ENCODE data around the gene APP. TPM values are rescaled to one million over a fixed set of nuclear protein-coding genes. Genes with fewer than 3 reads are reported as not detected.

APP gene
- total RNA-seq, 2 donors from 2014 or later = 410 to 411 TPM

GRCh38 chr21:26005464-26005863 is 165.1 kb downstream of the APP start:
- DNase-seq (ENCODE audit: low spot score) = no peak
- intact Hi-C loops (cut with DNase I) = no loop called here

GRCh38 chr21:26003404-26003803 is 167.2 kb downstream of the APP start:
- intact Hi-C loops (cut with DNase I) = no loop called here
- DNase-seq (ENCODE audit: low spot score) = no peak

- intact Hi-C loops (cut with DNase I) = no loop called here
- no peak for DNase-seq (ENCODE audit: low spot score)
Measured at GRCh38 chr21:26001356-26001755, 169.2 kb downstream of the APP start.

GRCh38 chr21:25999921-26000582 is 170.5 kb downstream of the APP start:
- intact Hi-C loops (cut with DNase I) = no loop called here

GRCh38 chr21:25997788-25998611 is 172.6 kb downstream of the APP start:
- intact Hi-C loops (cut with DNase I) = no loop called here
- no peak for DNase-seq (ENCODE audit: low spot score)

More at GRCh38 chr21:25999921-26000582, 170.5 kb downstream of the APP start:
- DNase-seq (ENCODE audit: low spot score) = no peak

GRCh38 chr21:25995278-25995677 is 175.3 kb downstream of the APP start:
- intact Hi-C loops (cut with DNase I) = no loop called here
- DNase-seq (ENCODE audit: low spot score) = no peak

GRCh38 chr21:25994758-25995163 is 175.8 kb downstream of the APP start:
- DNase-seq (ENCODE audit: low spot score) = no peak
- intact Hi-C loops (cut with DNase I) = no loop called here

- intact Hi-C loops (cut with DNase I) = no loop called here
- DNase-seq (ENCODE audit: low spot score) = no peak
Measured at GRCh38 chr21:25988738-25989137, 181.8 kb downstream of the APP start.

- DNase-seq (ENCODE audit: low spot score) = no peak
- intact Hi-C loops (cut with DNase I) = no loop called here
Measured at GRCh38 chr21:25987531-25987930, 183.0 kb downstream of the APP start.

- intact Hi-C loops (cut with DNase I) = no loop called here
Measured at GRCh38 chr21:25986928-25987327, 183.6 kb downstream of the APP start.

GRCh38 chr21:25985990-25986389 is 184.6 kb downstream of the APP start:
- intact Hi-C loops (cut with DNase I) = no loop called here
- DNase-seq (ENCODE audit: low spot score) = no peak

More at GRCh38 chr21:25986928-25987327, 183.6 kb downstream of the APP start:
- DNase-seq (ENCODE audit: low spot score) = no peak

GRCh38 chr21:25984538-25984937 is 186.0 kb downstream of the APP start:
- DNase-seq (ENCODE audit: low spot score) = no peak
- intact Hi-C loops (cut with DNase I) = no loop called here

- intact Hi-C loops (cut with DNase I) = no loop called here
Measured at GRCh38 chr21:25983745-25984144, 186.8 kb downstream of the APP start.

GRCh38 chr21:25980710-25981109 is 189.9 kb downstream of the APP start:
- intact Hi-C loops (cut with DNase I) = no loop called here
- DNase-seq (ENCODE audit: low spot score) = no peak

More at GRCh38 chr21:25983745-25984144, 186.8 kb downstream of the APP start:
- no peak for DNase-seq (ENCODE audit: low spot score)

GRCh38 chr21:25979845-25980616 is 190.5 kb downstream of the APP start:
- intact Hi-C loops (cut with DNase I) = no loop called here
- no peak for DNase-seq (ENCODE audit: low spot score)

GRCh38 chr21:25977068-25977611 is 193.4 kb downstream of the APP start:
- intact Hi-C loops (cut with DNase I) = no loop called here
- DNase-seq (ENCODE audit: low spot score) = no peak

GRCh38 chr21:25974964-25975363 is 195.6 kb downstream of the APP start:
- no peak for DNase-seq (ENCODE audit: low spot score)
- intact Hi-C loops (cut with DNase I) = no loop called here

- intact Hi-C loops (cut with DNase I) = no loop called here
- no peak for DNase-seq (ENCODE audit: low spot score)
Measured at GRCh38 chr21:25970254-25970930, 200.2 kb downstream of the APP start.

- intact Hi-C loops (cut with DNase I) = no loop called here
- DNase-seq (ENCODE audit: low spot score) = no peak
Measured at GRCh38 chr21:25967901-25968438, 202.6 kb downstream of the APP start.
